HEK293 (cell line): ENCODE results near the gene HS3ST4.

Experiments
- ZBTB1 ChIP-seq: fragments of 450-650 bp; formaldehyde crosslinking; IDR thresholded peaks from 2 replicates; pipeline ENCODE4 v1.5.1; 2016; ENCODE audit warnings: missing biosample characterization, missing genetic modification characterization
- ZNF394 ChIP-seq: fragments of 450-650 bp; formaldehyde crosslinking; IDR thresholded peaks from 2 replicates; pipeline ENCODE4 v1.5.1; 2016; ENCODE audit warnings: missing biosample characterization, missing genetic modification characterization, mild to moderate bottlenecking, moderate library complexity, borderline replicate concordance

DNA sequence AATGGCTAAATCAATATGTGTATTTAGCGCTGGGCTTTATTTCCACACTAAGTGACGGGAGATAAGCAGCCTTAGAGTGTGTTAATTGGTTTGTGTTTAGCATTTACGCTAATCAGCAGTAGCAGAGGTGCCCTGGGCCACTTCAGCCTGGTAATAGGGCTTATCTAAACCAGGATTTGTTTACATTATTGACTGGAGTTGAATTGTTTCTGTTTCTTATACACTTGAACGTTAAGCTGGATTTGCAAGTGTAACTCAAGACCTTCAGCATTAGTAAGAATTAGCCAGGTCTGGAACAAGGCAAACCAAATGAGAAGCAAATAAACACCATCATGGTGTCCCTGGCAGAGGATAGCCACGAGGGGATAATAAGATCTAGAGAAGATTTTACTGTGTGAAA lies 313.6 kb downstream of the HS3ST4 start:
- TF ChIP-seq ZNF394 (tag by site-specific recombination) (no peak), ZBTB1 (tag by site-specific recombination) (no peak)
